GM20431 (cell line): Measurements from ENCODE around the gene FADS3.
"Not testable (repeated sequence)": the region's sequence is repeated elsewhere in the genome, so short reads cannot be mapped to it uniquely, and the experiment has no call there.

Experiments used
- in situ Hi-C: fragments of 300-500 bp; cut with MseI, MboI; formaldehyde crosslinking; loops from one replicate; pipeline ENCODE4 v1.15.0; 2020; ENCODE audit warnings: low sequenced_read_pairs; ENCODE audit not compliant: unreplicated experiment

FADS3 gene

DNA sequence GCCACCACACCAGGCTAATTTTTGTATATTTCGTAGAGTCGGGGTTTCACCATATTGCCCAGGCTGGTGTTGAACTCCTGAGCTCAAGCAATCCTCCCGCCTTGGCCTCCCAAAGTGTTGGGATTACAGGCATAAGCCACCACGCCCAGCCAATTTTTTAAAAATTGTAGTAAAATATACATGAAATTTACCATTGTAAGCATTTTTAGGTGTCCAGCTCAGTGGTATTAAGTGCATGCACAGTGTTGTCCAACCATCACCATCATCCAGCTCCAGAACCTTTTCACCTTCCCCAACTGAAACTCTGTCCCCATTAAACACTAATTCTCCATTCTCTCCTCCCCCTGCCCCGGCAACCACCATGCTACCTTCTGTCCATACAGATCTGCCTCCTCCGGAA lies 8.5 kb downstream of the FADS3 start:
- in situ Hi-C loops, result no loop called here

DNA sequence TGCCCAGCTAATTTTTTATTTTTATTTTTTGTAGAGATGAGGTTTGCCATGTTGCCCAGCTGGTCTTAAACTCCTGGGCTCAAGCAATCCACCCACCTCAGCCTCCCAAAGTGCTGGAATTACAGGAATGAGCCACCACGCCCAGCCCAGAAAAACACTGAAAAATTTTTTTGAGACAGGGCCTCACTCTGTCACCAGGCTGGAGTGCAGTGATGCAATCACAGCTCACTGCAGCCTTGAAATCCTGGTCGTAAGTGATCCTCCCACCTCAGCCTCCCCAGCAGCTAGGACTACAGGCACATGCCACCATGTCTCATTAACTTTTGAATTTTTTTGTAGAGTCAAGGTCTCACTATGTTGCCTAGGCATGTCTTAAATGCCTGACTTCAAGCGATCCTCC lies 9.1 kb downstream of the FADS3 start:
- in situ Hi-C loops, result not testable (repeated sequence)

DNA sequence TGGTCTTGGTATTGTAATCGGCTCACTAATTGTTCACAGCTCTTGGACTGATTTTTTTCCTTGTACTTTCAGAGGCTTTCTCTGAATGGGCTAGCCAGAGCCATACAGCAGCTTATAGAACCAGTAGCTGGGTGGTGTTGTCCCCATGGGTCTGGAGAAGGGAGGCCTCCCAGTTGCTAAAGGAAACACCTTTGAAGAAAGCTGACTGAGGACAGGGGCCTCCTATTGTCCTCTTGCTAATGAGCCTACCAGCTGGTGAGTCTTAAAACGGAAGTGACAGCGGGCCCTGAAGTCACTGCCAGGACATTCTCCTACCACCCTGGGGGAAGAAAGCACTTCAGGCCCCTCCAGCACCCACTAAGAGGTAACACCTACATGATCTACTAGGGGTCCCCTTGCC lies 9.9 kb downstream of the FADS3 start:
- in situ Hi-C loops, result no loop called here

DNA sequence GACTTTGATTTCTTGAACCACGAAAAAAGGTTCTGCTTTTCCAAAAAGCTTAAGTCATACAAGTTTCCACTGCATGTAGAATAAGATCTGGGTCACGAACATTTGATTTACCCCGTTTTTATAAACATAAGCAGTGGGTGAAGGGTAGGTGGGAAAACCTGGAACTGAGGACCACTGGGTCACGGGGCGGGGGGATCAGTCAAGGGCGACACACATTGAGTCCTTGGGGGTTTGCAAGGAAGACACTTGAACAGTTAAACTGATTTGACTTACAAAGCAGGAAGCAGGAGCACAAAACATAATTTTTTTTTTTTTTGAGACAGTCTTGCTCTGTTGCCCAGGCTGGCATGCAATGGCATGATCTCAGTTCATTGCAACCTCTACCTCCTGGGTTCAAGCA lies 10.9 kb downstream of the FADS3 start:
- in situ Hi-C loops, result no loop called here

DNA sequence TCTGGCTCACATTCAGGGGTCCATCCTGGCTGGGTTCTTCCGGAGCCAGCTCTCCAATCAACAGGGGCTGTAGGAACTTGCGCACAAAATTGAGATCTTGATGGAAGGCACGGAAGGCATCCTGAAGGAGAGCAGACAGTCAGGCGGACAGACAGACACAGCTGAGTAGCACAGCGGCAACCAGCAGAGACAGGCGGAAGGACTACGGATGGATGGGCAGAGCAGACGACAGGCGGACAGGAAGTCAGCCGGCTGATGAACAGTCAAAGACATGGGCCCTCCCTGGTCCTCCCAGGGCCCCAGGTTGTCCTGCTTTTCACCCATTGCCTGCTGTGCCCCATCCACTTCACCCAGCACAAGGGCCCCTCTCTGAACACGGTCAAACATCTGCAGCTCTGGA lies 11.3 kb downstream of the FADS3 start:
- in situ Hi-C loops, result no loop called here

DNA sequence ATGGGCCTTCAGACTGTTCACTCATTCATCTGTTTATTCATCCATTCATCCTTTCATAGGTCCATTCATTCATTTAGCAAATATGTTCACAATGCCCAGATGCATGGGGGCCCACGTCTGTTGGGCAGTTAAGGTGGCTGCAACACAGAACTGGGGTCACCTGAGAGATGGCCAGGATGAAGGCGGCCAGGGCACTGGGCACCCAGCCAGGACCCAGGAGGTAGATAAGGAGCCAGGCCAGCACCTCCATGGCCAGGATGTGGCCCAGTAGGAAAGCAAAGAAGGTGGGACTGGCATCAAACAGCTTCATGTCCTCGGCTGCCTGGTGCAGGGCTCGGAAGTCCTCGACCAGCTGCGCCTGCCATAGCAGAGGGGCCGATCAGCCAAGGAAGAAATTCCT lies 12.2 kb downstream of the FADS3 start:
- in situ Hi-C loops, result no loop called here

DNA sequence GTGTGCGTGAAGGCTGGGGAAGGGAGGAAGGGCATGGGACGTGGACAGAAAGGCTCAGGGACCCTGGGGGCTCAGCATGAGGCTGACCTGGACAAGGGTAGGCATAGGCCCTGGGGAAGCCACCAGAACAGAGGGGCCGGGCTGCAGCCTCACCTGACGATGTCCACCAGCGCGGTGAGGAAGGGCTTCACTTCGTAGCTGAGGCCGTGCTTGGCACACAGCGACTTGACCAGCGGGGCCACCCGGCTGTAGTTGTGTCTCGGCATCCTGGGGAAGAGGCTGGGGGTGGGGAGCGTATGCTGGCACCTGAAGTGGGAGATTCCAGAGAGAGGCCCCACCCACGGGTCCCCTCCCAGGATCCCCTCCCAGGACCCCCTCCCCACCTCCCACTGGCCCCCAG lies 15.6 kb downstream of the FADS3 start:
- in situ Hi-C loops, result no loop called here

DNA sequence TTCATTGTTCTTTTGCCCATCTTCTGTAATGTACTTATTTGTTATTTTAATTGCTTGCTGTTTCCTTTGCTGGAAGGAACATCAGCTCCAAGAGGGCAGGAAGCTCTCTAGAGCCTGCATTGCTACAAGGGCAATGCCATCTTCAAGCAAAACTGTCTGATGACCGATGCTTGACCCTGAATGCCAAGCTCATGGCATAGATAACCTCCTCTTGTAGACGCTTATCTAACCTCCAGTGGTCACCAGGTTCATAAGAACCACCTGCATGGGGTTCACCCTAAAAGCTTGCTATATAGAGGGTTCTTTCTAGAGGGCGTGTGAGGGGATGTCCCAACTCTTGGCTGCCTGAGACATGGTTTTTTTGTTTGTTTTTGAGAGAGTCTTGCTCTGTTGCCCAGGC lies 16.5 kb downstream of the FADS3 start:
- in situ Hi-C loops, result no loop called here

DNA sequence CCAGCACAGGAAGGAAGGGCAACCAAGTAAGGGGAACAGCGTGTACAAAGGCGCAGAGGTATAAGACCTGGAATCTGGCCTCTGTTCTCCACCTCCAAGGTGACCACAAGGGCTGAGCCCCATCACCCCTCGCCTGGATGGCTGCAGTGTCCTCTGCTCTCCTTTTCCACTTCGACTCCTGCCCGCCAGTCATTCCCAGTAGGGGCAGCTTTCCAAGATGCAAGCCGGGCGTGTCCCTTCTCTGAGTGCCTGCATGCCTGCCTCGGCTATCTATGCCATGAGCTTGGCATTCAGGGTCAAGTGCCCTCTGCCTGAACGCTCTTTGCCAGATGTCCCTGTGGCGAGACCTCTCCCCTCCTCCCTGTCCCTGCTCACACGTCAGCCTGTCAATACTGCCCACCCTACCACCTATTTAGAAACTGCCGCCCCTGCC lies 17.0 kb downstream of the FADS3 start:
- in situ Hi-C loops, result no loop called here

DNA sequence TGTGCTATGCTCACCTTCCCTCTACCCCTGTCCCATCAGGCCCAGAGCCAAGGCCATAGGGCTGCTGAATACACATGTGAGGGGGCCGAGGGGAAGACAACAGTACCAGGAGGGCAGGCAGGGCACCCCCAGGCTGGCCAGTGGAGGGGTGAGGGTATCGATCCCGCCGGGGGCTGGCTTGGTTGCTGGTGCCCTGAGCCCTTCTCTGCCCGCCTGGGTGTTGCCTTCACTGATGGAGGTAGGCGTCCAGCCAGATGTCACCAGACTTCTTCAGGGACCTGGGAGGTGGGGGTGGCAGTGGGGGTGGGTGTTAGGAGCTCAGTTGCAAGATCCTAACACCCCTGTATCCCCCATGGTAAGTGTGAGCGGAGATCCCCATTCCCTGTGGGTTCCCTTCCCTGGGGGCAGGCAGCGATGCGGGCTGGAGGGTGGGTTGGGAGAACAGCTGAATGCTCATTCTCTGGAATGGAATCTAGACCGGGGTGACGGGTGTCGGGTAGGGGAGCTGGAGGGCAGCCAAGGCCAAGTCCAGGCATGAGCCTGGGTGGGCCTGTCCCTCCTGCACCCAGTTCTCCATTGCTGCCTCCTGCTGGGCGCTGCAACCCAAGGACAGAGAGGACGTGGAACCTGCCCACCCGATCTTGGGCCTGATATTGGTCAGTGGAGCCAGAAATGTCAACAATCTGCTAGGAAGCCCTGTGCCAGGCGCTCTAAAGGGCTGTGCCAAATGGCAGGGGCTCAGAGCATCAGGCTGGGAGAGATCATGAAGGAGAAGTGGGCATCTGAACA lies 17.6 kb downstream of the FADS3 start:
- in situ Hi-C loops, result no loop called here

DNA sequence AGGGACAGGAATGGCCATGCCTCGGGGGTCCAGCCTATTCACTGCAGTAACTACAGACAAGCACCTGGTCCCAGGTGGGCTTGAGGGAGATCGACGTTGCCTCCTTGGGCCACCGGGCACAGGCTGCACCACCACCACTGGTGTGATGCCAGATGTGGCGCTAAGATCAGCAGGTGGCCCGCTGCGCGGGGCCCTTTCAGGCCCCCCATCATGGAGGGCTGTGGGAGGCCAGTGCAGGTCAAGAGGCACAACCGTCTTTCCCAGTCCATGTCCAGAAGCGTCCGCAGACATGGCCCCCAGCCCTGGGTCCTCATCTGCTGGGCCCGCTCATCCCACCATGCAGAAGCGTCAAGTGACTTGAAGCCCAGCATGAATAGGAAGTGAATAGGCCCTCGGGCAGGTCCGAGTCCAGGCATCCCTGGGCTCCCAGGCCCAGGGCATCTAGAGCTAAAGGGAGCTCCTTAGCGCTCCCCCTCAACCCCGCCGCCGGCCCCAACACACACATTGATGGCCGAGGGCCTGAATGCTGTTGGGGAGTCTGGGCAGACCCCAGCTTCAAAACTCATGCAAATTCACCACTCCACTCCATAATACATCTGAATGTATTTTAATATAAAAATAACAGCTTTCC lies 18.3 kb downstream of the FADS3 start:
- in situ Hi-C loops, result no loop called here

DNA sequence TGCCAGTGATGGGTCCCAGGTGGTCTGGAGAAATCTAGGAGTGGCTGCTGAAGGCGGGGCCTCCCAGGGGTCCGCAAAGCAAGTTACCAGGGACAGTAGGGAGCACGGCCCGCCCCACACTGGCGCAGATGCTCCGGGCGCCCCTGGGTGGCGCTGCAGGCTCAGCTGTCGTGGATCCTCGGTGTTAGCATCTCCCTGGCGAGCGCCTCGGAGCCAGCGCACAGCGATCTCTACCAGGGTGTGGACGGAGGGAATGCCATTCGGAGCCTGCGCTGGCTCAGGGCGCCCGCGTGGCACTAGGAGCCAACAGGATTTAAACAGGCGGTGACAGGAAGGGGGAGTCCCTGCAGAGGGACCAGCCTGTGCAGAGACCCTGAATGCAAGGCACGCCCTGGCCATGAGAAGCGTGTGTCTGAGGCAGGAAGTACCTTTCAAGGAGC lies 20.2 kb downstream of the FADS3 start:
- in situ Hi-C loops, result no loop called here

DNA sequence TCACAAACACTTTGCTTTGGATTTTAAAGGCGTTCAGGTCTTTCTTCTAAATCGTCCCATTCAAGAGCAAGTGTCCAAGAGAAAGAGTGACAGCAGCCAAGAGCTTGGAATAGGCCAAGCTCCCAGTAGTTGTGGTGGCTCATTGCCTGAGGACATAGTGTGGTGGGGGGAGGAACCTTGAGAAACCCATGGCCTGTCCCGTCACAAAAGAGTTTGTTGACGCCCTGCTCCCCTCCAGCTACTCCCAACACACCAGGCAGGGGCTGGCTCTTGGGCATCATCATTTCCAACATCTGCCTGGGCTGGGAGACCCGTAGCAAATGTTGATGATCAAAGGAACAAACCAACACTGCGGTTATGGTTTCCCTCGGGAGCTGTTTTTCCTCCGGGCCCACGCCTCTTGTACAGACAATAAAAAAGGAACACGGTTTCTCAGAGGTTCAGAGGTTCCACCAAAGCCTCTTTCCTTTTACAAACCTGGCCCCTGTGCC lies 20.8 kb downstream of the FADS3 start:
- in situ Hi-C loops, result no loop called here

DNA sequence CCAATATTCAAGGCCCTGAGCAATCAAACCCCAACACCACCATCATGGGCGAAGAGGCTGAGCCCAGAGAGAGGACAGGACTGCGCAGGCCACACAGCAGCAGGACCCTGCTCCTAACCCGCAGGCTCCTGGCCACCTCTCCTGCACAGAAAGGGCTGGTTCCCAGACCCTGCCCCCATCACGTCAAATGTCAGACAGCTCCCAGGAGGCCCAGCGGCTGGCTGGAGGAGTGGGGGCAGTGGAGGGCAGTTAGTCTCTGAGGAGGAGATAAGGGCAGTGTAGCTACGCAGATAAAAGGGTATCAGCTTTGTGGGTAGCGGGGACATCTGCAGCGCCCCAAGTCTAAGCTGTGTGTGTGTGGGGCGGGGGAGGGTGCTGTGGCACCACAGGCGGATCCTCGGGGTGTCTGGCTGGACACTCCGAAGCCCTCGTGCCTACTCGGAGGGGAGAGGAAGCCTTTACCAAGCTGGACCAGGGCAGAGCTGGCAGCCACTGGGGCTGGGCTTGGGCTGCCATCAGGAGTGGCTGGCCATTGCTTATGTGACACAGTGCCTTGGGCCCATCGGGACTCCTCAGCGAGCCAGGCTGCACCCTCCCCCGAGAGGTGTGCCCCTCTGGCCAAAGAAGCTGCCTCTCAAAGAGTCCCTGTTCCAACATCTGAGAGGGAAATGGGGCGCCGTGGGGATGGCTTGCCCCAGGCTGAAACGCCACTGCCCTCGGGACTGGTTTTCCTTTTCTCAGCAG lies 21.5 kb downstream of the FADS3 start:
- in situ Hi-C loops, result no loop called here

DNA sequence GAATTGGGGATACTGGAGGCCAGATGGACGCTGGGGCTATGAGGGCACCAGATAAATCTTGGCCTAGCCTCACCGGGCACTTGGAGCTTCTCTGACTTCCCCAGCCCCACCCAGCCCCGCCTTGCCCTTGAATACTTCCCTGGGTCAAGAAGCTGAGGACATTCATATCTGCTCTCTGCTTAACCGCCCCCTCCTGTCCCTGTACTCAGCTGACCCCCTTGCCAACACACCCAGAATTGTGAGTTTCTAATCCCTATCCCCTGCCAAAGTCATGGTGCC lies 22.0 kb downstream of the FADS3 start:
- in situ Hi-C loops, result no loop called here

DNA sequence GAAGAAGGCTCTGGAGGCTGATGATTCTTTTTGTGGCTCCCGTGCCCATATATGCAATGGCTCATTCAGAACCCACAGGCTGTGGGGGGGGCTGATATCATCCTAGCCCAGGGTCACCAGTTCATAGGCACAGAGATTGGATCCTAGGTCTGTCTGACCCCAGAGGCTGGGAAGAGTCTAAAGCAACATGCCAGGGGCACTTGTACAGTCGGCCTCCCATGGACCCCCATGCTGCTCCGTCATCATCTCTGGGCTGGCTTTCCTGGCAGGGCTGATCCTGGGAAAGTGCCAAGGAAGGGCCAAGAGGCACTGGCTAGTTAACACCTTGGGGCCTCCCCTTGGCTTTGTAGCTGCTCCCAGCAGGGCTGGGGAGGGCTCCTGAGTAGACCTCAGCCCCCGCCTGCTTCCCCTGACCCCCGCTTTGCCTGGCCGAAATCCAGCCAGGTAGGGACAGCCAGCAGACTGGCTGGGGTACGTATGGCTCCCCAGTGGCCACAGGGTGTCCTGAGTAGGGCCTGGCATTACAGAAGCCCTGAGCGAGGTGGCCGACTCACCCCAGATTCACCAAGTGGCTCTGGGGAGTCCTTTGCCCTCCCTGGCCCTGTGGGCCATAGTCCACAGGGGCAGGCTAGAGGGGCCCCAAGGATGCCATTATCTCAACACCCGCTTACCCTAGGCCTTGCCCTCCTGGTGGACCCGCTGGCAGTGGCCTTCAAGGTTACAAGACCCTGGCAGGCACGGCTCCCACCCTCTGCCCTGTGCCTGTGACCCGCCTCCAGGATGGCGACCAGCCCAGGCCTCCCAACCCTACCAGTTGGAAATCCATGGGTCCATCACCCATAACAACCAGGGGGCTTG lies 22.5 kb downstream of the FADS3 start:
- in situ Hi-C loops, result no loop called here

DNA sequence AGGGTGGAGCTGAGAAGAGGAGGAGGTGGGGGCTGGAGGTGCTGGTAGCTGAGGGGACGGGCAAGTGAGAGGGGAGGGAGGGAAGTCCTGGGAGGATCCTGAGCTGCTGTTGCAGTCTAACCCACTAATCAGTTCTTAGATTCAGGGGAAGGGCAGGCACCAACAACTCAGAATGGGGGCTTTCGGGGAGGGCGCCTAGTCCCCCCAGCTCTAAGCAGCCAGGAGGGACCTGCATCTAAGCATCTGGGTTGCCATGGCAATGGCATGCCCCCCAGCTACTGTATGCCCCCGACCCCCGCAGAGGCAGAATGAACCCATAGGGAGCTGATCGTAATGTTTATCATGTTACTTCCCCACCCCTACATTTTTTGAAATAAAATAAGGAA lies 24.4 kb downstream of the FADS3 start:
- in situ Hi-C loops, result no loop called here

DNA sequence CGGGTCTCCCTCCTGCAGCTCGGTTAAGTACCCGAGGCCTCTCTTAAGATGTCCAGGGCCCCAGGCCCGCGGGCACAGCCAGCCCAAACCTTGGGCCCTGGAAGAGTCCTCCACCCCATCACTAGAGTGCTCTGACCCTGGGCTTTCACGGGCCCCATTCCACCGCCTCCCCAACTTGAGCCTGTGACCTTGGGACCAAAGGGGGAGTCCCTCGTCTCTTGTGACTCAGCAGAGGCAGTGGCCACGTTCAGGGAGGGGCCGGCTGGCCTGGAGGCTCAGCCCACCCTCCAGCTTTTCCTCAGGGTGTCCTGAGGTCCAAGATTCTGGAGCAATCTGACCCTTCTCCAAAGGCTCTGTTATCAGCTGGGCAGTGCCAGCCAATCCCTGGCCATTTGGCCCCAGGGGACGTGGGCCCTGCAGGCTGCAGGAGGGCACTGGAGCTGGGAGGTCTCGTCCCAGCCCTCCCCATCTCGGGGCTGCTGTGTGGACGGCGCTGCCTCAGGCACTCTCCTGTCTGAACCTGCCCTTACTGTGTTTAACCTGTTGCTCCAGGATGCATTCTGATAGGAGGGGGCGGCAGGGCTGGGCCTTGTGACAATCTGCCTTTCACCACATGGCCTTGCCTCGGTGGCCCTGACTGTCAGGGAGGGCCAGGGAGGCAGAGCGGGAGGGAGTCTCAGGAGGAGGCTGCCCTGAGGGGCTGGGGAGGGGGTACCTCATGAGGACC lies 25.0 kb downstream of the FADS3 start:
- in situ Hi-C loops, result no loop called here

DNA sequence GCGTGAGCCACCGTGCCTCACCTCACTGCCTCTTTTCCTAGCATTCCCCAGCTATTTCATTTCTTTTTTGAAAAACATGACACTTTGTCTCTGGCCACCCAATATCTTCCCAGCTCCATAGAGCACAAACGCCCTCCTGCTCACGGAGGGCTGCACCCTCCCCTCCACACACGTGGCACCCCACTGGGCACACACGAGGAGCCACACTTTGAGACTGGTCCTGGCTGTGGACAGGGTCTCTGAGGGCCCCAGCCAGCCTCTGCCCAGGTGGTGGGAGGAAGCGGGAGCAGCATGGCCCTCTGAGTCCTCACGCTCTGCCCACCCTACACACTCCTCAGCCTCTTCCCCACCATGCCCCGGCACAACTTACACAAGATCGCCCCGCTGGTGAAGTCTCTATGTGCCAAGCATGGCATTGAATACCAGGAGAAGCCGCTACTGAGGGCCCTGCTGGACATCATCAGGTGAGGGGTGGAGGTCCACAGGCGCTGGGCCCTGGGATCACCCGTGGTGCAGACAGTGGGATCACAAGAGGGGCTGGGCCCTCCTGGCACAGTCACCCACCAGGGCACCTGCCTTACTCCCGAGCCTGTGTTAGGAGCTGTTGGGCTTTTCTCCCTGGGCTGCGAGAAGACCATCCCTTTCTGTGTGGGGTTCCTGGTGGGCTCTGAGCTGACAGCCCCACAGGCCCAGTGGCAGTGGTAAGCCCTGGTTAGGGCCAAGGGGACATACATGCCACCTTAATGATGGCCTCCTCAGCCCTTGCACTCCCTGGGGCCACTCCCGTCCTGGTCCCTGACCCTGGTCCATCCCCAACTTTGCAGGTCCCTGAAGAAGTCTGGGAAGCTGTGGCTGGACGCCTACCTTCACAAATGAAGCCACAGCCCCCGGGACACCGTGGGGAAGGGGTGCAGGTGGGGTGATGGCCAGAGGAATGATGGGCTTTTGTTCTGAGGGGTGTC lies 26.2 kb downstream of the FADS3 start:
- in situ Hi-C loops, result no loop called here
